Endometrium (tissue), 2 donors: ENCODE measurements around the gene CEP128.
"Not testable (repeated sequence)": the region's sequence is repeated elsewhere in the genome, so short reads cannot be mapped to it uniquely, and the experiment has no call there.

ENCODE experiments used
- FAIRE-seq: peaks from 2 replicates; lab custom pipeline; 2012; peaks lifted over from hg19 to GRCh38; lab: Jason Lieb, UNC
- donor health status: control.
- donor health status: control.

CEP128 gene

GRCh38 chr14:80953211-80953610 lies 11.7 kb upstream of the CEP128 start:
- not testable (repeated sequence) for FAIRE-seq

DNA sequence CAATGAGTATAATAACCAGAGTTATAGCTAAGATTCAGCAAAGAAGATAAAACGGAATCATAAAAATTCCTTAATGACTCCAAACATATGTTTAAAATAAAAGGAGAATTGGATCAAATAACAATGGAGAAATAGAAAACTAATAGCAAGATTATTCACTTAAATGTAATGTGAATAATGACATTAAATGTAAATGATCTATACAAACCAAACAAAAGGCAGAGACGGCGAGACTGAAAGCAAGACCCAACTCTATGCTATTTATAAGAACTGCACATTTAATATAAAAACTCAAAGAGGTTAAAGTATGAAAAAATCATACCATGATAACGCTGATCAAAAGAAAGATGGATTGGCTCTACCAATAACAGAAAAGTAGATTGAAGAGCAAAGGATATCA lies 10.0 kb upstream of the CEP128 start:
- FAIRE-seq: no peak

GRCh38 chr14:80948291-80948690 lies 6.8 kb upstream of the CEP128 start:
- FAIRE-seq: no peak

DNA sequence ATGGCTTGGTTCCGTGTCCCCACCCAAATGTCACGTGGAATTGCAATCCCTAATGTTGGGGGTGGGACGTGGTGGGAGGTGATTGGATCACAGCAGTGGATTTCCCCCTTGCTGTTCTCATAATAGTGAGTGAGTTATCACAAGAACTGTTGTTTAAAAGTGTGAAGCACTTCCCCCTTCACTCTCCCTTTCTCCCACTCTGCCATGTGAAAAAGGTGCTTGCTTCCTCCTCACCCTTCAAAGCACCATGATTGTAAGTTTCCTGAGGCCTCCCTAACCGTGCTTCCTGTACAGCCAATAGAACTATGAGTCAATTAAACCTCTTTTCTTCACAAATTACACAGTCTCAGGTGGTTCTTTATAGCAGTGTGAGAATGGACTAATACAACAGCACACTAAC lies 5.3 kb upstream of the CEP128 start:
- no peak for FAIRE-seq

GRCh38 chr14:80946187-80946586 lies 4.6 kb upstream of the CEP128 start:
- FAIRE-seq: no peak

- FAIRE-seq: no peak
Measured at GRCh38 chr14:80944861-80945617, 3.5 kb upstream of the CEP128 start.

DNA sequence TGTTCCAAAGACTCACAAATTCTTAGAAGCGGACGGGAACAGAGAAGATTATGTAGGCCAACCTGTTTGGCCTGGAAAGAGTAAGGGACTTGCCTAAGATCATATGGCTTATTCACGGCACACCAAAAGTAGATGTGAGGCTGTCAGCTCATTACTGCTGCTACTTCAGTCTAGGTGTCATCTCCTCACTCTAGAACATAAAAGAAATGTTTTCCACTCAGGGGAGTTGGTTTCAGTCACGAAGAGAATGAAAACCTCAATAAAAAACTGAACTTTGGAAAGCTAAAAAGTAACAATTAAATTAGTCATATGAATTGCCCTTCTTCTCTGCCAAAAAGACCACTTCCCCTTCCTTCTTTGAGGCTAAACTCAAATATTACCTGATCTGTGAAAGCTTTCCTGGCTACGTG lies 658 bp upstream of the CEP128 start:
- FAIRE-seq: no peak

- FAIRE-seq: no peak
Measured at GRCh38 chr14:80940146-80940545, 1.4 kb downstream of the CEP128 start.

- no peak for FAIRE-seq
Measured at GRCh38 chr14:80933686-80934085, 7.9 kb downstream of the CEP128 start.

GRCh38 chr14:80933282-80933681 lies 8.3 kb downstream of the CEP128 start:
- FAIRE-seq: no peak

GRCh38 chr14:80930836-80931389 lies 10.6 kb downstream of the CEP128 start:
- FAIRE-seq: no peak

- FAIRE-seq: no peak
Measured at GRCh38 chr14:80930095-80930494, 11.4 kb downstream of the CEP128 start.

GRCh38 chr14:80927083-80927989 lies 14.2 kb downstream of the CEP128 start:
- no peak for FAIRE-seq

GRCh38 chr14:80926397-80927082 lies 15.0 kb downstream of the CEP128 start:
- no peak for FAIRE-seq

GRCh38 chr14:80924365-80925103 lies 17.0 kb downstream of the CEP128 start:
- FAIRE-seq: no peak

DNA sequence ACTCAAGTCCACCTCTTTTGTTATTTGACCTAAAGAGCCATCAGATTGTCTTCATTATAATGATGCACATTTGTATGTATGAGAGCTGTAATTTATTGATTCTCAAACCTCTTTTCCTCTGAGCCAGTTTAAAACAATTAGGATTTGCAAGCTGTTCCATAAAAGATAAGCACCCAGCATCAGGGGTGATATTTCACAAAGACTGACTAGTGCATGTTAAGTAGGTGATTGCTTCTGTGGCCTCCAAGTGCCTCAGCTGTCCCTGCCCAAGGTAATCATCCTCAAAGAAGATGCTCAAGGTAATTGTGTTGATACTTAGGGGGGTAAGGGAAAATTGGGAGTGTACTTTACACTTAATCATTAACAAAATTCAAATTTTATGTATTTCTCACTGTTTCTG lies 18.2 kb downstream of the CEP128 start:
- no peak for FAIRE-seq

GRCh38 chr14:80919622-80920021 lies 21.9 kb downstream of the CEP128 start:
- no peak for FAIRE-seq

DNA sequence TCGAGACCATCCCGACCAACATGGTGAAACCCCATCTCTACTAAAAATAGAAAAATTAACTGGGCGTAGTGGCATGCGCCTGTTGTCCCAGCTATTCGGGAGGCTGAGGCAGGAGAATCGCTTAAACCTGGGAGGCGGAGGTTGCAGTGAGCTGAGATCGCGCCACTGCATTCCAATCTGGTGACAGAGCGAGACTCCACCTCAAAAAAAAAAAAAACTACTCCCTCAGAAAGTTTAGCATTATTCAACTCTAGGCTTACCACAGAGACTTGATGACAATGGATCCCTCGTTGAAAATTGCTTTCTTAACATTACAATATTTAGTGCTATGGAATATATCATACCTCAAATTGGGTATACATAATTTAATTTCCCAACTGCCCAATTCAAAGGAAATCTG lies 29.5 kb downstream of the CEP128 start:
- FAIRE-seq: not testable (repeated sequence)

DNA sequence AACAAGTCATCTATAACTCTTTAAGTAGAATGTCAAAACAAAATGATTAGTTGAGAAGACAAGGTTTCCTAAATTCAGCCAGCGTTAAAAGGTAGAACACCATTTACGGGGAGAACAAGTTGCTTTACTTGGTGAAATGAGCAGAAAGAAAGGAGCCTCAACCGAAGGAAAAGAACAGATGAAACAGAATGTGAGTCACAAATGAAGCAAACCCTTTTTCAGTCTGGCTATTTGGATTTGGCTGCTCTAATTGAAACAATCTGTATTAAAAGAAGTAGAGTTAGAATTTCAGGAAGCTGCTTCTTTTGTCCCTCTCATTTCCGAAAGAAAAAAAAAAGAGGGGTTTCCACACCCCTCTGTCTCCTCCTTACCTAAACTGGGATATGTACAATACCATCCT lies 34.6 kb downstream of the CEP128 start:
- FAIRE-seq: no peak

- no peak for FAIRE-seq
Measured at GRCh38 chr14:80906336-80906735, 35.2 kb downstream of the CEP128 start.

DNA sequence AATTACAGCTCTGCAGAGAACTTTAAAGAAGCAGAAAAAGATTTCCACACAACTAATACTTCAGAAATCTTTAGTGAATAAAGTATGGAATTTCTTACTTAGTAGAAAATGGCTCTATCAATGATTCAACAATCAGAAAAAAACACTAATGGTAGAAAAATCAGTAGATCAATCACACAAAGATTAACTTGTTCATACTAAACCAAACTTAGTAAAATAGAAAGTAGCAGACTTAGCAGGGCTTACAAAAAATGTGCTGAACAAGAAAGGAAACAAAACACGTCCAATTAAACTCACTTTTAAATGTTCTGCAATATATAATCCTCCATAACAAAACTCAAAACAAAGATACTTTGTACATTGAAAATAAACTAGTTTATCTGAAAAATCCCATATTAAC lies 38.9 kb downstream of the CEP128 start:
- FAIRE-seq: peak; percentile 41

DNA sequence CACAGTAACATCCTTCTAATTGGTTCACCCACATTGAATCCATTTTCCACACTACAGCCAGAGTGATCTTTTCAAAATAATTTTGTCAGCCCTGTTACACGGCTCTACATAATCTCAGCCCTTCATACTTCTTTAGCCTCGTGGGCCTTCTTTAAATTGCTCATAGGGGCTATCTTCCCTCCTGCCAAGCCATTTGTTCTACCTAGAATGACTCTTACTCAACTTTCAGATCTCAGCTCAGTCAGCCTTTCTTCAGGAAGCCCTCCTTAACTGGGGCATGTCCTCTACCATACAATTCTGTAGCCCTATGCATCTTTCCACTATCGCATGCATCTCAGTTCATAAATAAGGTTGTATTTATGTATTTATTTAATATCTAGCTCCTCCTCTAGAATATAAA lies 39.7 kb downstream of the CEP128 start:
- FAIRE-seq: no peak
